IPS DF 6.9 (cell line): ENCODE results near the gene APOC3.

Experiments used
- DNase-seq: peaks from one replicate; pipeline ENCODE4 v3.0.0-alpha.2; 2013; ENCODE audit warnings: low read depth, low spot score
- H3K27ac ChIP-seq: one replicate; pipeline ENCODE4 v1.5.1; 2013; ENCODE audit warnings: low read length, control low read depth
- H3K27me3 ChIP-seq: 2 replicates; pipeline ENCODE4 v1.6.1; 2013; ENCODE audit warnings: mild to moderate bottlenecking, low read length; ENCODE audit not compliant: control insufficient read depth, insufficient read depth
- H3K36me3 ChIP-seq: 2 replicates; pipeline ENCODE4 v1.6.1; 2013; ENCODE audit warnings: low read length; ENCODE audit not compliant: control insufficient read depth, insufficient read depth
- H3K4me1 ChIP-seq: 2 replicates; pipeline ENCODE4 v1.6.1; 2013; ENCODE audit warnings: low read length; ENCODE audit not compliant: control insufficient read depth, insufficient read depth
- H3K4me3 ChIP-seq: 2 replicates; pipeline ENCODE4 v1.5.1; 2013; ENCODE audit warnings: mild to moderate bottlenecking, low read length
- H3K9me3 ChIP-seq: 2 replicates; pipeline ENCODE4 v1.6.1; 2013; ENCODE audit warnings: low read length, inconsistent platforms; ENCODE audit not compliant: control insufficient read depth, insufficient read depth
- WGBS: extraction: QIAGEN DNeasy Blood & Tissue Kit; methylation state at CpG from one replicate; pipeline ENCODE4 v1.1.7; 2013; ENCODE audit warnings: mixed read lengths, missing lambda C conversion rate; ENCODE audit not compliant: insufficient read length, insufficient coverage; 5-methylcytosine and 5-hydroxymethylcytosine counted together

Gene APOC3

GRCh38 chr11:116791002-116791812, 38.5 kb upstream of the APOC3 start:
- Histone ChIP-seq H3K27ac (no peak overlapping the region), H3K4me3 (no peak overlapping the region), H3K4me1 (peaks cover 4% of the 10 kb centered on the region), H3K9me3 (no peaks in the 10 kb centered on the region), H3K27me3 (no peaks in the 10 kb centered on the region), H3K36me3 (no peaks in the 10 kb centered on the region)
- WGBS = no CpG with 5 or more reads among the region's 31 CpGs
- DNase-seq = peak; percentile 74

- Histone ChIP-seq H3K4me3 (no peak within 1 kb of the TSS), H3K36me3 (no peaks in the 10 kb centered on the region), H3K27me3 (no peaks in the 10 kb centered on the region), H3K4me1 (peaks cover 4% of the 10 kb centered on the region), H3K27ac (no peak within 1 kb of the TSS), H3K9me3 (no peaks in the 10 kb centered on the region)
- no CpG with 5 or more reads among the region's 7 CpGs for WGBS
- DNase-seq = no peak
Observed at GRCh38 chr11:116791813-116792143, 37.9 kb upstream of the APOC3 start, which contains the start of gene APOA5. Gene APOA5, minus strand, starts transcription at chr11:116791879. Its CDS starts 19 bp downstream, at chr11:116791860.

GRCh38 chr11:116792144-116792868, 37.4 kb upstream of the APOC3 start:
- no peak for DNase-seq
- no peaks in the 10 kb centered on the region for H3K27me3 ChIP-seq
- H3K36me3 ChIP-seq = no peaks in the 10 kb centered on the region
- peaks cover 3% of the 10 kb centered on the region for H3K4me1 ChIP-seq
- no peaks in the 10 kb centered on the region for H3K9me3 ChIP-seq
- no CpG with 5 or more reads among the region's 8 CpGs for WGBS
- H3K4me3 ChIP-seq = no peak overlapping the region
- H3K27ac ChIP-seq = no peak overlapping the region

- Histone ChIP-seq H3K27ac (no peak overlapping the region), H3K27me3 (no peaks in the 10 kb centered on the region), H3K9me3 (no peaks in the 10 kb centered on the region), H3K4me3 (no peak overlapping the region), H3K36me3 (no peaks in the 10 kb centered on the region), H3K4me1 (peaks cover 3% of the 10 kb centered on the region)
- no peak for DNase-seq
- no CpG with 5 or more reads among the region's 8 CpGs for WGBS
Observed at GRCh38 chr11:116792869-116793771, 36.6 kb upstream of the APOC3 start.

- H3K4me3 ChIP-seq = no peak overlapping the region
Observed at GRCh38 chr11:116793772-116794097, 36.0 kb upstream of the APOC3 start.

GRCh38 chr11:116794851-116795250, 34.9 kb upstream of the APOC3 start:
- Histone ChIP-seq H3K36me3 (no peaks in the 10 kb centered on the region), H3K27me3 (no peaks in the 10 kb centered on the region), H3K9me3 (no peaks in the 10 kb centered on the region), H3K4me1 (peaks cover 3% of the 10 kb centered on the region), H3K27ac (no peak overlapping the region), H3K4me3 (no peak overlapping the region)
- no CpG with 5 or more reads among the region's 2 CpGs for WGBS
- DNase-seq = no peak

More at GRCh38 chr11:116793772-116794097, 36.0 kb upstream of the APOC3 start:
- Histone ChIP-seq H3K4me1 (peaks cover 3% of the 10 kb centered on the region), H3K27me3 (no peaks in the 10 kb centered on the region), H3K27ac (no peak overlapping the region), H3K36me3 (no peaks in the 10 kb centered on the region), H3K9me3 (no peaks in the 10 kb centered on the region)
- no CpG with 5 or more reads among the region's 1 CpG for WGBS
- DNase-seq = no peak

- WGBS = no CpG with 5 or more reads among the region's 1 CpG
- Histone ChIP-seq H3K4me1 (peaks cover 1% of the 10 kb centered on the region; the same call in 1 of the 2 replicates), H3K9me3 (no peaks in the 10 kb centered on the region), H3K27me3 (no peaks in the 10 kb centered on the region), H3K36me3 (no peaks in the 10 kb centered on the region), H3K4me3 (no peak overlapping the region), H3K27ac (no peak overlapping the region)
- no peak for DNase-seq
Observed at GRCh38 chr11:116796548-116796947, 33.2 kb upstream of the APOC3 start.

- Histone ChIP-seq H3K4me1 (no peaks in the 10 kb centered on the region), H3K36me3 (no peaks in the 10 kb centered on the region), H3K27ac (no peak overlapping the region), H3K27me3 (no peaks in the 10 kb centered on the region), H3K9me3 (no peaks in the 10 kb centered on the region), H3K4me3 (no peak overlapping the region)
- no peak for DNase-seq
- WGBS = no CpG with 5 or more reads among the region's 5 CpGs
Observed at GRCh38 chr11:116797816-116798215, 31.9 kb upstream of the APOC3 start.

- Histone ChIP-seq H3K27me3 (no peaks in the 10 kb centered on the region), H3K27ac (no peak overlapping the region), H3K9me3 (no peaks in the 10 kb centered on the region), H3K4me1 (no peaks in the 10 kb centered on the region), H3K36me3 (no peaks in the 10 kb centered on the region), H3K4me3 (no peak overlapping the region)
- no peak for DNase-seq
- WGBS = no CpG with 5 or more reads among the region's 5 CpGs
Observed at GRCh38 chr11:116798368-116798767, 31.3 kb upstream of the APOC3 start.

GRCh38 chr11:116800610-116801009, 29.1 kb upstream of the APOC3 start:
- Histone ChIP-seq H3K9me3 (no peaks in the 10 kb centered on the region), H3K4me1 (no peaks in the 10 kb centered on the region), H3K36me3 (no peaks in the 10 kb centered on the region), H3K27me3 (no peaks in the 10 kb centered on the region), H3K4me3 (no peak overlapping the region), H3K27ac (no peak overlapping the region)
- DNase-seq = no peak
- no CpG with 5 or more reads among the region's 2 CpGs for WGBS
